Thyroid gland (tissue), 4 donors: ENCODE data around the gene FOXN3. TPM values are rescaled to one million over a fixed set of nuclear protein-coding genes. Genes with fewer than 3 reads are reported as not detected.

Source experiments
- DNase-seq, 2 donors: peaks; one replicate each; pipeline ENCODE4 v3.0.0-alpha.2; 2019
- H3K27ac ChIP-seq, 3 donors: fragments of 200-600 bp; sonication (generic); 1 replicate in 2 of 3; 2 replicates in 1 of 3; pipeline ENCODE4 v1.5.1; 2016 to 2019; ENCODE audit warnings: mild to moderate bottlenecking in 1 of 3, moderate library complexity in 1 of 3
- H3K27me3 ChIP-seq: fragments of 200-600 bp; sonication (generic); one replicate; pipeline ENCODE4 v1.5.1; 2019
- H3K36me3 ChIP-seq, 2 donors: fragments of 200-600 bp; sonication (generic); one replicate each; pipeline ENCODE4 v1.5.1; 2016 to 2019
- H3K4me1 ChIP-seq, 2 donors: fragments of 200-600 bp; sonication (generic); one replicate each; pipeline ENCODE4 v1.5.1; 2017 to 2019
- H3K4me3 ChIP-seq, 3 donors: fragments of 200-600 bp; sonication (generic); replicated peaks in 1 of 3; 1 replicate in 2 of 3; 2 replicates in 1 of 3; pipeline ENCODE4 v1.5.1; 2016; ENCODE audit warnings: mild to moderate bottlenecking in 1 of 3
- H3K9me3 ChIP-seq: fragments of 200-600 bp; sonication (generic); one replicate; pipeline ENCODE4 v1.5.1; 2017
- CTCF ChIP-seq, 6 experiments: fragments of 200-600 bp in 3 of 6; fragments of 450-650 bp in 3 of 6; sonication (generic) in 3 of 6; IDR thresholded peaks; one replicate each; pipeline ENCODE4 v1.5.1; 2016 to 2019; ENCODE audit warnings: antibody characterized with exemption in 6 of 6, mild to moderate bottlenecking in 2 of 6, inconsistent platforms in 1 of 6, moderate library complexity in 1 of 6
- POLR2A ChIP-seq, 2 donors: fragments of 450-650 bp; IDR thresholded peaks; one replicate each; pipeline ENCODE4 v1.6.1; 2017; ENCODE audit warnings: antibody characterized with exemption in 2 of 2, mild to moderate bottlenecking in 2 of 2, moderate library complexity in 1 of 2
- WGBS, 2 donors: methylation state at CpG; one replicate each; pipeline ENCODE4 v1.1.5; 2017; 5-methylcytosine and 5-hydroxymethylcytosine counted together
- intact Hi-C: fragments of 100-400 bp; cut with DNase I; formaldehyde crosslinking; loops from one replicate; pipeline ENCODE4 v1.15.1; 2023
- total RNA-seq, 4 donors: library from RNA; depleted of rRNA; stranded (reverse); fragments of >200 nt; gene quantifications; one replicate each; pipeline ENCODE4 v1.2.3, GENCODE V29; 2016

The FOXN3 gene
- total RNA-seq, 4 donors from 2014 or later: 38.7 to 70.1 (median 43.1) TPM

GRCh38 chr14:89378119-89378518 is 38.9 kb downstream of the FOXN3 start:
- no peak overlapping the region for H3K4me3 ChIP-seq
- H3K36me3 ChIP-seq: no peaks in the 10 kb centered on the region
- 73% methylated on average over 5 of the region's 5 CpGs for WGBS, 2 donors
- no peaks in the 10 kb centered on the region for H3K9me3 ChIP-seq
- no peak for TF ChIP-seq CTCF (IDR thresholded peaks at IDR 0.05)
- no peak for TF ChIP-seq POLR2A (IDR thresholded peaks at IDR 0.05)
- intact Hi-C loops: no loop called here
- H3K4me1 ChIP-seq: no peaks in the 10 kb centered on the region
- H3K27ac ChIP-seq: no peak overlapping the region
- H3K27me3 ChIP-seq: no peaks in the 10 kb centered on the region
- DNase-seq: no peak

DNA sequence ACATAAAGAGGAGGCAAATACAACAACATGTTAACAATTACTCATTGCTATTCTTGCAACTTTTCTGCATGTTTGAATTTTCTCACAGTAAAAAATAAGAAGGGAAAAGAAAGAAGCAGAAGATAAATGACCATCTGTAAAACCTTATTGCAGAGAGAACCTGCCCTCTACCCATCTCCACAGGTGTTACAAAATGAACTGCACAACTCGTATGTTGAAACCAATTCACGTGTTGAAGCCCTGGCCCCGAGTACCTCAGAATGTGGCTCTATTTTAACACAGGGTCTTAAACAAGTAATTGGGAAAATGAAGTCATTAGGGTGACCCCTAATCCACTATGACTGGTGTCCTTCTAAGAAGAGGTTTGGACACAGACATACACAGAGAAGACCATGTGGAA is 39.5 kb downstream of the FOXN3 start:
- TF ChIP-seq CTCF (IDR thresholded peaks at IDR 0.05) (no peak), POLR2A (IDR thresholded peaks at IDR 0.05) (no peak)
- no peaks in the 10 kb centered on the region for H3K36me3 ChIP-seq
- H3K9me3 ChIP-seq: no peaks in the 10 kb centered on the region
- WGBS, 2 donors: 93 to 96% methylated on average over 3 of the region's 3 CpGs
- H3K27ac ChIP-seq: no peak overlapping the region
- no peak overlapping the region for H3K4me3 ChIP-seq
- intact Hi-C loops: no loop called here
- H3K27me3 ChIP-seq: no peaks in the 10 kb centered on the region
- DNase-seq: no peak
- H3K4me1 ChIP-seq: no peaks in the 10 kb centered on the region

DNA sequence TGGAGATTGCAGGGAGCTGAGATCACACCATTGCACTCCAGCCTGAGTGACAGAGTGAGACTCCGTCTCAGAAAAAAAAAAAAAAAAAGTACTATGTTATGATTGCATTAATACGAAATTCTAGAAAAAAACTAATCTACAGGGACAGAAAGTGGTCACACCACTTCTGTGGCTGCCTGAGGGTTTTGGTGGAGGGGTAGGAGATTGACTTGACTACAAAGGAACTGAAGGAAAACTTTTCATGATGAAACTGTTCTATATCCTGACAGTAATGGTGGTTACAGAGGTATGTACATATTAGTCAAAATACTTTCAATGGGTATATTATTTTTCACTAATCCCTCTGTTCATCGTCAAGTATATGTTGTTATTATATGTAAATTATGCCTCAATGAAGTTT is 42.1 kb downstream of the FOXN3 start:
- WGBS, 2 donors: 94 to 95% methylated on average over 3 of the region's 3 CpGs
- peaks cover 4 to 5% of the 10 kb centered on the region in 2 donors for H3K4me1 ChIP-seq
- H3K9me3 ChIP-seq: no peaks in the 10 kb centered on the region
- DNase-seq: no peak
- no peak overlapping the region for H3K4me3 ChIP-seq
- intact Hi-C loops: no loop called here
- no peaks in the 10 kb centered on the region for H3K36me3 ChIP-seq
- H3K27me3 ChIP-seq: no peaks in the 10 kb centered on the region
- H3K27ac ChIP-seq: no peak overlapping the region
- TF ChIP-seq POLR2A (IDR thresholded peaks at IDR 0.05) (no peak), CTCF (IDR thresholded peaks at IDR 0.05) (no peak)

- TF ChIP-seq CTCF (IDR thresholded peaks at IDR 0.05) (no peak), POLR2A (IDR thresholded peaks at IDR 0.05) (no peak)
- WGBS, 2 donors: 97% methylated on average over 2 of the region's 2 CpGs
- no peak overlapping the region for H3K4me3 ChIP-seq
- DNase-seq: no peak
- no peaks in the 10 kb centered on the region for H3K9me3 ChIP-seq
- H3K27ac ChIP-seq: no peak overlapping the region
- peaks cover 4 to 5% of the 10 kb centered on the region in 2 donors for H3K4me1 ChIP-seq
- intact Hi-C loops: no loop called here
- no peaks in the 10 kb centered on the region for H3K27me3 ChIP-seq
- H3K36me3 ChIP-seq: no peaks in the 10 kb centered on the region
Observed at GRCh38 chr14:89373185-89373584, 43.8 kb downstream of the FOXN3 start.

DNA sequence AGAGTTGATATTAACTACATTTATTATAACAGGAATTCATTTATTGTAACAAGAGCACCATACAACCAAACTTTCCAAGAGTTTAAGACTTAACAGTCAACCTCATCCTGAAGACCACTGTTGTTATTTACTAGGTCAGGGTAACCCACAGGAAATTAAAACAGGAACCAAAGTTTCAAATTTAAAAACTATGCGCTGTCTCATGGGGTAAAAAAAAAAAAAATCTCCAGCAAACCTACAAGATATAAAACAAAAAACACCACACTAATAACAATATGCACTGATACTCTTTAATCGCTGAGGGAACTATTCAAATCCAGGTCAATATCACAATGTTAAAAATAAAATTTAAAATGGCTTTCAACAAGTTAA is 44.5 kb downstream of the FOXN3 start:
- H3K36me3 ChIP-seq: no peaks in the 10 kb centered on the region
- no peak overlapping the region for H3K4me3 ChIP-seq
- H3K27me3 ChIP-seq: no peaks in the 10 kb centered on the region
- no peak for DNase-seq
- no peak overlapping the region for H3K27ac ChIP-seq
- WGBS, 2 donors: 87 to 91% methylated on average over 2 of the region's 2 CpGs
- intact Hi-C loops: no loop called here
- H3K4me1 ChIP-seq: peaks cover 4 to 5% of the 10 kb centered on the region in 2 donors
- TF ChIP-seq POLR2A (IDR thresholded peaks at IDR 0.05) (no peak), CTCF (IDR thresholded peaks at IDR 0.05) (no peak)
- H3K9me3 ChIP-seq: no peaks in the 10 kb centered on the region
